ENCODE data around the gene EHMT1.
A peak's percentile ranks its signal among the peaks of the same experiment; 100 is the strongest.

Gene EHMT1

GRCh38 chr9:137694962-137695875 is 76.4 kb downstream of the EHMT1 start:
- H3K79me2 ChIP-seq (ENCODE audit: insufficient read depth, low read length), result peaks cover 75% of the 10 kb centered on the region
- peak; percentile 74 for TF ChIP-seq CTCF (IDR thresholded peaks at IDR 0.05; ENCODE audit: insufficient read depth, low read length, poor library complexity, severe bottlenecking)
- no peak for TF ChIP-seq EZH2phosphoT487 (conservative IDR thresholded peaks at IDR 0.05; ENCODE audit: low read length)
- H3F3A ChIP-seq (ENCODE audit: insufficient read depth), result no peaks in the 10 kb centered on the region
- no peak overlapping the region for H3K27ac ChIP-seq (ENCODE audit: low read depth, low read length)
- no peaks in the 10 kb centered on the region for H3K36me3 ChIP-seq (ENCODE audit: low read length)
- H3K27me3 ChIP-seq (ENCODE audit: low read length), result no peaks in the 10 kb centered on the region
- H4K20me1 ChIP-seq (ENCODE audit: low read depth, low read length), result no peaks in the 10 kb centered on the region
- no peaks in the 10 kb centered on the region for H3K9me2 ChIP-seq (replicated peaks; ENCODE audit: insufficient read depth, low read length)
- no peak overlapping the region for H3K4me2 ChIP-seq (ENCODE audit: low read depth, low read length, poor library complexity, severe bottlenecking)
- no peaks in the 10 kb centered on the region for H3K9me3 ChIP-seq (ENCODE audit: insufficient read depth, low read length)
- no peak overlapping the region for H3K4me3 ChIP-seq (ENCODE audit: insufficient read depth, low read length, poor library complexity, severe bottlenecking)
- H3K9ac ChIP-seq (ENCODE audit: low read length), result no peak overlapping the region
- no peak overlapping the region for H2AFZ ChIP-seq (ENCODE audit: low read depth, low read length, severe bottlenecking)

- Histone ChIP-seq H3K9ac (ENCODE audit: low read length) (no peak overlapping the region), H4K20me1 (ENCODE audit: low read depth, low read length) (no peaks in the 10 kb centered on the region), H3K9me3 (ENCODE audit: insufficient read depth, low read length) (no peaks in the 10 kb centered on the region), H3K9me2 (replicated peaks; ENCODE audit: insufficient read depth, low read length) (no peaks in the 10 kb centered on the region), H3K79me2 (ENCODE audit: insufficient read depth, low read length) (peaks cover 76% of the 10 kb centered on the region), H3K27me3 (ENCODE audit: low read length) (no peaks in the 10 kb centered on the region), H3K36me3 (ENCODE audit: low read length) (no peaks in the 10 kb centered on the region), H3K4me2 (ENCODE audit: low read depth, low read length, poor library complexity, severe bottlenecking) (no peak overlapping the region), H2AFZ (ENCODE audit: low read depth, low read length, severe bottlenecking) (no peak overlapping the region), H3F3A (ENCODE audit: insufficient read depth) (no peaks in the 10 kb centered on the region), H3K27ac (ENCODE audit: low read depth, low read length) (no peak overlapping the region), H3K4me3 (ENCODE audit: insufficient read depth, low read length, poor library complexity, severe bottlenecking) (no peak overlapping the region)
- TF ChIP-seq CTCF (IDR thresholded peaks at IDR 0.05; ENCODE audit: insufficient read depth, low read length, poor library complexity, severe bottlenecking) (no peak), EZH2phosphoT487 (conservative IDR thresholded peaks at IDR 0.05; ENCODE audit: low read length) (no peak)
Observed at GRCh38 chr9:137696136-137696925, 77.5 kb downstream of the EHMT1 start.

GRCh38 chr9:137697193-137697592 is 78.4 kb downstream of the EHMT1 start:
- H2AFZ ChIP-seq (ENCODE audit: low read depth, low read length, severe bottlenecking), result no peak overlapping the region
- H3K9ac ChIP-seq (ENCODE audit: low read length), result no peak overlapping the region
- H3F3A ChIP-seq (ENCODE audit: insufficient read depth), result no peaks in the 10 kb centered on the region
- no peaks in the 10 kb centered on the region for H3K36me3 ChIP-seq (ENCODE audit: low read length)
- no peak overlapping the region for H3K27ac ChIP-seq (ENCODE audit: low read depth, low read length)
- no peaks in the 10 kb centered on the region for H4K20me1 ChIP-seq (ENCODE audit: low read depth, low read length)
- TF ChIP-seq CTCF (IDR thresholded peaks at IDR 0.05; ENCODE audit: insufficient read depth, low read length, poor library complexity, severe bottlenecking), result no peak
- TF ChIP-seq EZH2phosphoT487 (conservative IDR thresholded peaks at IDR 0.05; ENCODE audit: low read length), result no peak
- H3K9me2 ChIP-seq (replicated peaks; ENCODE audit: insufficient read depth, low read length), result no peaks in the 10 kb centered on the region
- peaks cover 71% of the 10 kb centered on the region for H3K79me2 ChIP-seq (ENCODE audit: insufficient read depth, low read length)
- no peaks in the 10 kb centered on the region for H3K27me3 ChIP-seq (ENCODE audit: low read length)
- no peak overlapping the region for H3K4me3 ChIP-seq (ENCODE audit: insufficient read depth, low read length, poor library complexity, severe bottlenecking)
- H3K9me3 ChIP-seq (ENCODE audit: insufficient read depth, low read length), result peaks cover 2% of the 10 kb centered on the region; the same call in 1 of the 2 replicates
- no peak overlapping the region for H3K4me2 ChIP-seq (ENCODE audit: low read depth, low read length, poor library complexity, severe bottlenecking)

All from SU-DHL-6 (cell line).